EH (cell line): ENCODE measurements around the gene MAOA.
A peak's percentile ranks its signal among the peaks of the same experiment; 100 is the strongest.
"Not testable (repeated sequence)": the region's sequence is repeated elsewhere in the genome, so short reads cannot be mapped to it uniquely, and the experiment has no call there.

Source experiments
- DNase-seq: peaks from one replicate; pipeline ENCODE4 v3.0.0-alpha.2; 2015; ENCODE audit warnings: low read depth

Gene MAOA

GRCh38 chrX:43664258-43664657, 8.2 kb downstream of the MAOA start:
- no peak for DNase-seq

GRCh38 chrX:43664708-43665107, 8.6 kb downstream of the MAOA start:
- no peak for DNase-seq

DNA sequence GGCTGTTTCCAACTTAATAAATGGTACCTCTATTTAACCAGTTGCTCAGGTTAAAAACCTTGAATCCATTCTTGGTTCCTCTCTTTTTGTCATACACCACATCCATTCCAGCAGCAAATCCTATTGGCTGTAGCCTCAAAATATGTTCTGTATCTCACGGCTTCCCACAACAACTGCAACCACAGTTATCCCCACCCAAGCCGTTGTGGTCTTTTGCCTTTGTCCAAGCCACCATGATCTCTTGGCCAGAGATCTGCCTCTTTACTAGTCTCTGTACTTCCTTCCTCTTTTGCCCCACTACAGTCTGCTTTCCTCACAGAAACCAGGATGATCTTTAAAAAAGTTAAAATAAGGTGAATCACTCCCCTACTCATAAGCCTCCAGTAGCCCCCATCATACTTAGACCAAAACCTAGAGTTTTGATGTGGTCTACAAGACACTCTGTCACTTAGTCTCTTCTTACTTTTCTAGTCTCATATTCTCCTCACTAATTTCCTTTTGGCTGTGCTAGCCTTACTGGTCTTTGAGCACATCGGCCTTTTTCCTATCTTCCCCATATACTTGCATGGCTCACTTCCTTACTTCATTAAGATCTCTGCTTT, 10.3 kb downstream of the MAOA start:
- DNase-seq, result no peak

GRCh38 chrX:43675965-43676628, 20.0 kb downstream of the MAOA start:
- DNase-seq, result not testable (repeated sequence)

- DNase-seq, result no peak
Measured at GRCh38 chrX:43676971-43677572, 21.0 kb downstream of the MAOA start.

- DNase-seq, result no peak
Measured at GRCh38 chrX:43677993-43678392, 21.9 kb downstream of the MAOA start.

DNA sequence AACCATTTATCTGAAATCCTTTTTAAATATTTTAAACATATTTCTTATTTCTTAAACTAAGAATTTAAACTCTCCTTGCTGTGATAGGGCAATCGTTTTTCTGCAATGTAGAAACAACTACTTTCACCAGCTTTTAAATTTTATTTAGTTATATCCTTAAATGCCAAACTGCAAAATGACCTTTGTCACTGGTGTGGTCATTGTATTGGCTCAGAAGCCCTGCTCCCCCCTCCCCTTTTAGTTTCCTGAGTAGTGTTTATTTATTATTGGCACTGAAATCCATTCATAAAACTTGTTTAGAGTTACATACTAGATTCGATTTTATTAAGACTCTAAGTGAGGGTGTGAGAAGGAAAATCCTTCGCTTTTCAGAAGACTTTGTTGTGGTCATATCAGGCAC, 23.0 kb downstream of the MAOA start:
- no peak for DNase-seq

GRCh38 chrX:43679778-43680177, 23.7 kb downstream of the MAOA start:
- DNase-seq, result no peak

DNA sequence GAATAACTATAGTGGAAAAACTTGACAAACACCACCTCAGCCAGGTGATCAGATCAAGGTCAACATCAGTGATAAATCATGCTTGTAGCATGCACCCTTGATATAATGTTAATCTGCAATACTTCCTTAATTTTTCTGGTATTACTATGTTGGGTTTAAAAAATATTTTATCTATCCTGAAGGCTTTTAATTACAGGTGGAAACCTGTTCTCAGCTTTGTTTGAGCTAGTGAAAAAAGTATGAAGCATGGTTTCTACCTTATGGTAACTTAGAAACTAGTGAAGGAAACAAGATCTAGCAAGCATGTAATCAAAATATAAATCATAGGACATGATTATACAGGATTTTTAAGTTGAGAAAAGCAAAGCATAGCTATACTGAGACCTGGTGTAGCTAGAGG, 26.6 kb downstream of the MAOA start:
- DNase-seq, result no peak

GRCh38 chrX:43685221-43685620, 29.1 kb downstream of the MAOA start:
- no peak for DNase-seq

DNA sequence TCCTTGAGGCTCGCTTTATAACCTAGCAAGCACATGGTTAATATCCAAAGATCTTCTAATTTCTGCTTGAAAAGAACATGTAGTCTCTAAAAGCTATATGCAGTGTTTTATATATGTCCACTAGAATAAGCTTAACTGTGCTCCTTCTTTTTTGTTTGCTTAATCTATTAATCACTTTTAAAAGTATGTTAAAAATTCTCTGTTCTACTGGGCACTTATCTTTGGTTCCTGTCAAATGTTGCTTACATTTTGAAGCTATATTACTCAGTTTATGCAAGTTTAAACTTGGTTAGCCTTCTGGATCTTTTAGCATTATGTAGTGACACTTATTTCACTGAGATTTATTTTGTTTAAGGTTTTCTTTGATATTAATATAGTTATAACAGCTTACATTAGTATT, 32.5 kb downstream of the MAOA start:
- no peak for DNase-seq

DNA sequence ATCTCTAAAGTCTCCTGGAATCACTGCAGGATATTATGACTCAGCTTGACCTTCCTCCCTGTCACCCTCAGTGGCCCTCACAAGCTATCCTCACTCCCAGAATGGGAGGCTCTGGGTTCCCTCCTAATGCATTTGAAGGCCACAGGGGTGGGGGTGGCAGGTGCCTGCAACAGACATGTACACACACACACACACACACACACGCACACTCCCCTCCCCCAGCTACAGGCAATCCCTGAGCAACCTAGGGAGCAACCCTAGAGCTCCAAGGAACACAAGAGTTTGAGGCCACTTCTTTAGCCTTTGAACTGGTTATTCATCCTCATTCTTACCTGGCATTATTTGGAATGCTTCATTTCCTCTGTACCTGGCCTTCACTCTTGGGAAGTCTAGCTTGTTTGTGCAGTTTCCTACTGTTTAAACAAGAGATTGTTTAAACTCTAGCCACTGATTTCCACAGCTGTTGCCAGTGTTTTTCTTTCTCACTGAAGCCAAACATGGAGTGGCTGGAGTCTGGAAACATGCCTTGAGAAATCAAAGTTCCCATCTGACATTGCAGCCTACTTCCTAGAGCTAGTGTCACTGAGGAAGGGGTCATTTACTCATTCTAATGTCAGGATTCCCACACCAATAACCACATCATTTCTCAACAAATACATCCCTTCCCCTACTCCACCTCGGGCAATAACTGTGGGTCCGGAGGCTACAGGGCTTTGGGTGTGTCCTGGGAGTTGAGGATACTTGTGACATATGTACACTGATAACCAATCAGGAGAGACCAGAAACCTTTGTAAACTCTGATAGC, 37.7 kb downstream of the MAOA start:
- DNase-seq, result peak; percentile 11

DNA sequence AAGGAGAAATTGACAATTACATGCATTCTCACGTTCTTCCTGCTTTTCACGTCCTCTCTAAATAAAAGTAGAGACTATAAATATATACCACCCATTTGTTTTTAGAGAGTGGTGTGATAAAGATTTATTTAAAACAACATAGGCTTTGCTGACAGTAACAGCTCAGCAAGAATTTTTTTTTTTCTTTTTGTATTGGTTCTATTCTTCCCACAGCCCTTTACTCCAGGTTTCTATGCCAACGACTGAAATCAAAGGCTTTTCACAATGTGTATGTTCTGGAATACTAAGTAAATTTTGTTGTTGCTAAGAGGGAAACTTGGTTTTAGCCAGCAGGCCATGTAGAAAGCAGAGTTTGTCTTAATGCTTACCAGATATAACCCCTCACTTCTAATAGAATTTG, 43.4 kb downstream of the MAOA start:
- DNase-seq, result no peak

GRCh38 chrX:43702079-43702524, 46.0 kb downstream of the MAOA start:
- no peak for DNase-seq

DNA sequence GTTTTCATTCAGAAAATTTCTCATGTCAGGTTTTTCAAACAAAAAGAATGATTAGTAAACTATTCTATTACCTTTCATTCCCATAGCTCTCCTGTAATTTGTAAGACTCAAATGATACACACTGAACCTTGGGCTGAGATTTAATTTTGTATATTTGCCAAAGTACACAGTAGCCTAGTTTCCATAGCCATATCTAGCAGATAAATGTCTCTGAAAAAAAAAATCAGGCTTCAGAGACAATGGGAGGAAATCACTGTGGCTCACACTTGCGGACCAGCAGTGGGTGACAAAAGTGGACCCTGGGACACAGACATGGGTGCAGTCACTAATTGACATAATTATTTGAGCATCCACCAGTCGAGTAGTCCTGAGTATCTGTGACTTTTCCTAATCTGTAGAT, 46.6 kb downstream of the MAOA start:
- DNase-seq, result no peak

- DNase-seq, result peak; percentile 70
Measured at GRCh38 chrX:43703211-43703791, 47.2 kb downstream of the MAOA start.

- no peak for DNase-seq
Measured at GRCh38 chrX:43706786-43707370, 50.8 kb downstream of the MAOA start.

DNA sequence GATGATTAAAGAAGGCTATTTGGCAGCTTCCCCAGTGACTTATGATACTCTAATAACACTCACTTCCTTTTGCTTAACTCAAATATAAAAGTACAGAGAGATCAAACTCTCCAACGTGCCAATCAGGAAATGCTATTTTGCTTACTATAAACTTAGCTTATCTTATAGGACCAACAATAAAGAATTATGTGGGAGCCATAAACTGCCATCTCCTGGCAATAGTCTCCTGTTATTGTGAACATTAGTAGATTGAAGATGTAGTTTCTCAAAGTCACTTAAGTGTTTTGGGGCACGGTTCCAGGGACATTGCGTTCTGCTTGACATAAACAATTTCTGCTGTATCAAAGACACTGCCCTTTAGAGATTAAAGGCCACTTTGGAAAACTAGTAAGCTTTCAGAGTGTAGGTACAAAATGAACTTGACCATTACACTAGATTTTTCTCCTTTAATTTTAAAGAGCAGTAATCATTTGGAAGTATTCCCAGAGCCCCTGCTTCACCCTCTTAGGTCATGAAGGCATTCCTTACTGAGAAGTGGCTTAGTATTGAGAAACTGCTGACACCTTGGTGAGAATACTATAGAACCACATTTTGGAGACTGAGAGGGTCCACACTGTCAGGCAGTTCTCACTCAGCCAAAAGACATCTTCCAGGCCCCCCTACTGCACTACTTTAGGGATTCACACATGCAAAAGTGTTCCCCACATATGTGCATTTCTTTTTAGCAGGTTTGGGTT, 51.9 kb downstream of the MAOA start:
- no peak for DNase-seq

- DNase-seq, result no peak
Measured at GRCh38 chrX:43716144-43716543, 60.0 kb downstream of the MAOA start.

DNA sequence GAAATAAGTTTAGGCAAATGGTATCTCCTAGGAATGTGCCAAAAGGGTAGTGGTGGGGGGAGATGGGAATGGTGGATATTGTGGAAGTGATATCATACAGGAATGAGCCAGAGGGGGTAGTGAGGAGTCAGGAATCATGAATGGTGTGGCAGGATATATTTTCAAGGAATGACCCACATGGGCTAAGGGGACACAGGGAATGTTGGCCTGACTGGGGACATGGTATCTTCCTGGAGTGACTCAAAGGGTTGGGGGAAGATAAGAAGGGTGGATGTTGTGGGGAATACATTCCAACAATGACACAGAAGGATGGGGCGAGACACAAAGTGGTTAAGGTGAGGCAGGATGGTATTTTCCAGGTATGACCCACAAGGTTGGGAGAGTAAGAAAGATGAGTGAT, 60.6 kb downstream of the MAOA start:
- DNase-seq, result no peak

GRCh38 chrX:43717161-43717560, 61.1 kb downstream of the MAOA start:
- DNase-seq, result no peak
